SK-N-SH (cell line): ENCODE results near the gene ADGRA1. TPM values are rescaled to one million over a fixed set of nuclear protein-coding genes. Genes with fewer than 3 reads are reported as not detected.

Experiments
- CTCF ChIA-PET: fragments of 300-600, 350-600 bp; formaldehyde crosslinking; extraction: SDS; loops from one replicate; lab custom pipeline; 2021; lab: Yijun Ruan, JAX
- POLR2A ChIA-PET: fragments of 350-600 bp; sonication (Branson Sonifier 250); formaldehyde crosslinking; extraction: SDS; loops from one replicate; lab custom pipeline; 2020; ENCODE audit warnings: antibody characterized with exemption, inconsistent platforms; lab: Yijun Ruan, JAX
- DNase-seq: peaks from one replicate; pipeline ENCODE4 v3.0.0; 2012
- H2AFZ ChIP-seq: fragments of 200-600 bp; sonication (generic); 2 replicates; pipeline ENCODE4 v1.8.1; 2016; ENCODE audit warnings: antibody characterized with exemption, mild to moderate bottlenecking, low read depth
- H3F3A ChIP-seq: fragments of 200-600 bp; sonication (generic); replicated peaks from 2 replicates; pipeline ENCODE3; 2016; ENCODE audit warnings: antibody characterized with exemption, mild to moderate bottlenecking; ENCODE audit not compliant: insufficient read depth
- H3K27ac ChIP-seq, 2 experiments: fragments of 200-500 bp in 1 of 2; fragments of 200-600 bp in 1 of 2; sonication (Bioruptor generic) in 1 of 2; sonication (generic), shearing (Covaris generic) in 1 of 2; 2 replicates each; pipeline versions ENCODE4 v1.5.1 to v1.6.1; 2014 to 2016; ENCODE audit warnings: low read depth in 2 of 2, inconsistent platforms in 1 of 2, low read length in 1 of 2, mild to moderate bottlenecking in 1 of 2, mixed read lengths in 1 of 2
- H3K27me3 ChIP-seq: fragments of 200-600 bp; sonication (generic), shearing (Covaris generic); 2 replicates; pipeline ENCODE4 v1.6.1; 2016; ENCODE audit warnings: mixed run types; ENCODE audit not compliant: insufficient read depth
- H3K36me3 ChIP-seq, 2 experiments: fragments of 200-500 bp in 1 of 2; fragments of 200-600 bp in 1 of 2; sonication (Bioruptor generic) in 1 of 2; sonication (generic) in 1 of 2; replicated peaks in 1 of 2; 2 replicates each; pipeline versions ENCODE3 to v1.5.1; 2014 to 2016; ENCODE audit warnings: low read length in 1 of 2, mild to moderate bottlenecking in 1 of 2; ENCODE audit not compliant: insufficient read depth in 2 of 2, control insufficient read depth in 1 of 2
- H3K4me1 ChIP-seq, 2 experiments: fragments of 200-500 bp in 1 of 2; fragments of 200-600 bp in 1 of 2; sonication (Bioruptor generic) in 1 of 2; sonication (generic), shearing (Covaris generic) in 1 of 2; 2 replicates each; pipeline versions ENCODE4 v1.5.1 to v1.6.1; 2014 to 2016; ENCODE audit warnings: low read depth in 1 of 2, low read length in 1 of 2, mixed run types in 1 of 2; ENCODE audit not compliant: insufficient read depth in 2 of 2, control insufficient read depth in 1 of 2
- H3K4me2 ChIP-seq: fragments of 200-600 bp; sonication (generic), shearing (Covaris generic); 2 replicates; pipeline ENCODE4 v1.6.1; 2017; ENCODE audit warnings: mixed run types
- H3K4me3 ChIP-seq, 2 experiments: fragments of 200-500 bp in 1 of 2; fragments of 200-600 bp in 1 of 2; sonication (Bioruptor generic) in 1 of 2; sonication (generic), shearing (Covaris generic) in 1 of 2; 2 replicates each; pipeline versions ENCODE4 v1.5.1 to v1.8.1; 2014 to 2016; ENCODE audit warnings: low read depth in 2 of 2, inconsistent platforms in 1 of 2, low read length in 1 of 2, mild to moderate bottlenecking in 1 of 2, mixed read lengths in 1 of 2, moderate library complexity in 1 of 2
- H3K79me2 ChIP-seq: fragments of 200-600 bp; sonication (generic); 2 replicates; pipeline ENCODE4 v1.8.1; 2017; ENCODE audit warnings: mild to moderate bottlenecking; ENCODE audit not compliant: insufficient read depth
- H3K9ac ChIP-seq: fragments of 200-600 bp; sonication (generic); 2 replicates; pipeline ENCODE4 v1.6.1; 2017; ENCODE audit warnings: mixed run types
- H3K9me2 ChIP-seq: fragments of 200-600 bp; sonication (generic); 2 replicates; pipeline ENCODE4 v1.6.1; 2017; ENCODE audit warnings: mixed run types
- H3K9me3 ChIP-seq: fragments of 200-600 bp; sonication (generic); 2 replicates; pipeline ENCODE4 v1.6.1; 2017; ENCODE audit warnings: mixed run types, mild to moderate bottlenecking, moderate library complexity
- H4K20me1 ChIP-seq: fragments of 200-600 bp; sonication (generic); 2 replicates; pipeline ENCODE4 v1.6.1; 2017; ENCODE audit warnings: mild to moderate bottlenecking, mixed run types; ENCODE audit not compliant: insufficient read depth
- CHD2 ChIP-seq: fragments of 150-350 bp; IDR thresholded peaks from 2 replicates; pipeline ENCODE4 v1.6.1; 2018; ENCODE audit warnings: low read length; ENCODE audit not compliant: partially characterized antibody
- ELF1 ChIP-seq: IDR thresholded peaks from 2 replicates; pipeline ENCODE4 v1.4.0; 2012
- EZH2phosphoT487 ChIP-seq: fragments of 200-600 bp; sonication (generic); IDR thresholded peaks from 2 replicates; pipeline ENCODE4 v1.6.1; 2017; ENCODE audit warnings: low read depth, mixed run types, mild to moderate bottlenecking, antibody characterized with exemption, moderate library complexity, borderline replicate concordance
- FOSL2 ChIP-seq: IDR thresholded peaks from 2 replicates; pipeline ENCODE4 v1.4.0; 2012; ENCODE audit warnings: low read depth, mild to moderate bottlenecking, moderate library complexity, borderline replicate concordance
- GABPA ChIP-seq: IDR thresholded peaks from 2 replicates; pipeline ENCODE4 v1.4.0; 2012; ENCODE audit warnings: low read depth, mild to moderate bottlenecking
- JUND ChIP-seq: IDR thresholded peaks from 2 replicates; pipeline ENCODE4 v1.4.0; 2012
- POLR2AphosphoS5 ChIP-seq: IDR thresholded peaks from 2 replicates; pipeline ENCODE4 v1.6.1; 2012; ENCODE audit warnings: low read depth, low read length
- RCOR1 ChIP-seq: fragments of 150-350 bp; IDR thresholded peaks from 2 replicates; pipeline ENCODE4 v1.6.1; 2017; ENCODE audit warnings: antibody characterized with exemption, low read length
- RFX5 ChIP-seq: IDR thresholded peaks from 2 replicates; pipeline ENCODE4 v1.6.1; 2012; ENCODE audit warnings: mild to moderate bottlenecking, improper control_type of control experiment, low read length
- SIN3A ChIP-seq: IDR thresholded peaks from 2 replicates; pipeline ENCODE4 v1.6.1; 2012; ENCODE audit warnings: low read depth, mild to moderate bottlenecking, low read length, moderate library complexity, borderline replicate concordance
- SMC3 ChIP-seq: IDR thresholded peaks from 2 replicates; pipeline ENCODE4 v1.6.1; 2012; ENCODE audit warnings: low read depth, low read length, improper control_type of control experiment
- TAF1 ChIP-seq: IDR thresholded peaks from 2 replicates; pipeline ENCODE4 v1.6.1; 2012; ENCODE audit warnings: low read depth, mild to moderate bottlenecking, low read length, moderate library complexity, borderline replicate concordance
- WGBS: methylation state at CpG from one replicate; pipeline ENCODE4 v1.1.6; 2017; ENCODE audit warnings: low lambda C conversion rate; 5-methylcytosine and 5-hydroxymethylcytosine counted together
- polyA plus RNA-seq, 3 experiments: library from polyadenylated mRNA; depleted of rRNA; stranded (reverse); fragments of >200 nt; gene quantifications; 2 replicates each; pipeline ENCODE4 v1.2.3, GENCODE V29; 2012
- TF ChIP-seq, protein P1 (sequence below): IDR thresholded peaks from 2 replicates; pipeline ENCODE4 v1.4.0; 2012; ENCODE audit warnings: low read depth, borderline replicate concordance
- TF ChIP-seq, protein P2 (sequence below): IDR thresholded peaks from 2 replicates; pipeline ENCODE4 v1.4.0; 2012; ENCODE audit warnings: low read depth, borderline replicate concordance
- TF ChIP-seq, protein P3 (sequence below): IDR thresholded peaks from 2 replicates; pipeline ENCODE4; 2012
- TF ChIP-seq, protein P4 (sequence below): fragments of 200-600 bp; sonication (generic); IDR thresholded peaks from 2 replicates; pipeline ENCODE4 v1.6.1; 2017; ENCODE audit warnings: antibody characterized with exemption, mild to moderate bottlenecking, moderate library complexity
- TF ChIP-seq, protein P5 (sequence below): fragments of 150-350 bp; IDR thresholded peaks from 2 replicates; pipeline ENCODE4 v1.6.1; 2017; ENCODE audit warnings: antibody characterized with exemption, low read length, low read depth, borderline replicate concordance
- TF ChIP-seq, protein P6 (sequence below): IDR thresholded peaks from 2 replicates; pipeline ENCODE4 v1.4.0; 2012; ENCODE audit warnings: low read depth

The ADGRA1 gene
- polyA plus RNA-seq, 1 of the 3 experiments (the other 2 are of a cell fraction), result not detected

DNA sequence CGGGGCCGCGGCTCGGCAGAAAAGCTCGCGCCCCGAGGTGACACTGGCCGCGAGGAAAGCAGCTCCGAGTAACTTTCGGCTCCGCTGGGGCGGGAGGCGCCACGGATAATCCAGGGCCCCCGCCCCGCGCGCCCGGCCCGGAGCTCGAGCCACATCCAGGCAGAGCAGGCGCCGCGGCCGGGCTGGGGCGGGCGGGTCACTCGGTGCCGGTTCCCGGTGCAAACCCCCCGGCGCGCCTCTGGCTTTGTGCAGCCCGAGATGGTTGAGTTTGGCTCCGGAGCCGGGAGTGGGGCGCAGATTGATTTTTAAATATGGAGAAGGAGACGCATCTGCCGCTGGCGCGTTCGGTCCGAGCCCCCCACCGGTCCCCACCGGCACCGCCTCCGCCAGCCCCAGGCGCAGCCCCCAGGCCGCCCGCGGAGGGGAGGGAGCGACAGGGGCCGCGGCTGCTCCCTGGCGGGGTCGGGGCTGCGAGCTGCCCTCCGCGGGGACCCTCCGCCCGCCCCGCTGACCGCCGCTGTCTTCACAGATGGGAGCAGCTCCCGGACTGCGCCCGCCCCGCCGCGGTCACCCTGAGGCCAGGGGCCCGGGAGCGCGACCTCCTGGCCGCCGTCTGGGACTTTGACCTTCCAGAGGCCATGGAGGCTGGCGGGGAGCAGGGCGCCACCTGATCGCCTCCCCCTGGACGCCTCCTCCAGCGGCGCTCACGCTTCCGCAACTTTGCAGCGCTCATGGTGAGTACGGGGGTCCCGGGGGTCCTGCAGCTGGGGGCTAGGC, 643 bp downstream of the ADGRA1 start:
- H3K9me3 ChIP-seq, result no peaks in the 10 kb centered on the region
- H3K27me3 ChIP-seq, result peaks cover 16% of the 10 kb centered on the region
- H3K4me2 ChIP-seq, result no peak overlapping the region
- H3K79me2 ChIP-seq, result no peaks in the 10 kb centered on the region
- no peaks in the 10 kb centered on the region for H3F3A ChIP-seq
- peak; percentile 52 for DNase-seq
- no peaks in the 10 kb centered on the region for H3K36me3 ChIP-seq
- CTCF ChIA-PET, result interaction anchor here (1.6 to 2.2 kb wide), 3 partner anchors 9 to 184 kb away, joined by 3 to 7 read pairs (median 4); no protein-coding TSS in a partner anchor
- no peak overlapping the region for H2AFZ ChIP-seq
- no peaks in the 10 kb centered on the region for H4K20me1 ChIP-seq
- H3K27ac ChIP-seq, result no peak overlapping the region
- H3K4me1 ChIP-seq, result no peaks in the 10 kb centered on the region
- H3K9ac ChIP-seq, result no peak overlapping the region
- no peaks in the 10 kb centered on the region for H3K9me2 ChIP-seq
- TF ChIP-seq, protein P1, sequence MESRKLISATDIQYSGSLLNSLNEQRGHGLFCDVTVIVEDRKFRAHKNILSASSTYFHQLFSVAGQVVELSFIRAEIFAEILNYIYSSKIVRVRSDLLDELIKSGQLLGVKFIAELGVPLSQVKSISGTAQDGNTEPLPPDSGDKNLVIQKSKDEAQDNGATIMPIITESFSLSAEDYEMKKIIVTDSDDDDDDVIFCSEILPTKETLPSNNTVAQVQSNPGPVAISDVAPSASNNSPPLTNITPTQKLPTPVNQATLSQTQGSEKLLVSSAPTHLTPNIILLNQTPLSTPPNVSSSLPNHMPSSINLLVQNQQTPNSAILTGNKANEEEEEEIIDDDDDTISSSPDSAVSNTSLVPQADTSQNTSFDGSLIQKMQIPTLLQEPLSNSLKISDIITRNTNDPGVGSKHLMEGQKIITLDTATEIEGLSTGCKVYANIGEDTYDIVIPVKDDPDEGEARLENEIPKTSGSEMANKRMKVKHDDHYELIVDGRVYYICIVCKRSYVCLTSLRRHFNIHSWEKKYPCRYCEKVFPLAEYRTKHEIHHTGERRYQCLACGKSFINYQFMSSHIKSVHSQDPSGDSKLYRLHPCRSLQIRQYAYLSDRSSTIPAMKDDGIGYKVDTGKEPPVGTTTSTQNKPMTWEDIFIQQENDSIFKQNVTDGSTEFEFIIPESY, result no peak
- TF ChIP-seq RCOR1, result no peak
- no peak for TF ChIP-seq TAF1
- TF ChIP-seq EZH2phosphoT487, result no peak
- TF ChIP-seq, protein P2, sequence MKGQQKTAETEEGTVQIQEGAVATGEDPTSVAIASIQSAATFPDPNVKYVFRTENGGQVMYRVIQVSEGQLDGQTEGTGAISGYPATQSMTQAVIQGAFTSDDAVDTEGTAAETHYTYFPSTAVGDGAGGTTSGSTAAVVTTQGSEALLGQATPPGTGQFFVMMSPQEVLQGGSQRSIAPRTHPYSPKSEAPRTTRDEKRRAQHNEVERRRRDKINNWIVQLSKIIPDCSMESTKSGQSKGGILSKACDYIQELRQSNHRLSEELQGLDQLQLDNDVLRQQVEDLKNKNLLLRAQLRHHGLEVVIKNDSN, result no peak
- TF ChIP-seq, protein P3, sequence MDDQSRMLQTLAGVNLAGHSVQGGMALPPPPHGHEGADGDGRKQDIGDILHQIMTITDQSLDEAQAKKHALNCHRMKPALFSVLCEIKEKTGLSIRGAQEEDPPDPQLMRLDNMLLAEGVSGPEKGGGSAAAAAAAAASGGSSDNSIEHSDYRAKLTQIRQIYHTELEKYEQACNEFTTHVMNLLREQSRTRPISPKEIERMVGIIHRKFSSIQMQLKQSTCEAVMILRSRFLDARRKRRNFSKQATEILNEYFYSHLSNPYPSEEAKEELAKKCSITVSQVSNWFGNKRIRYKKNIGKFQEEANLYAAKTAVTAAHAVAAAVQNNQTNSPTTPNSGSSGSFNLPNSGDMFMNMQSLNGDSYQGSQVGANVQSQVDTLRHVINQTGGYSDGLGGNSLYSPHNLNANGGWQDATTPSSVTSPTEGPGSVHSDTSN, result no peak
- TF ChIP-seq RFX5, result no peak
- TF ChIP-seq, protein P4, sequence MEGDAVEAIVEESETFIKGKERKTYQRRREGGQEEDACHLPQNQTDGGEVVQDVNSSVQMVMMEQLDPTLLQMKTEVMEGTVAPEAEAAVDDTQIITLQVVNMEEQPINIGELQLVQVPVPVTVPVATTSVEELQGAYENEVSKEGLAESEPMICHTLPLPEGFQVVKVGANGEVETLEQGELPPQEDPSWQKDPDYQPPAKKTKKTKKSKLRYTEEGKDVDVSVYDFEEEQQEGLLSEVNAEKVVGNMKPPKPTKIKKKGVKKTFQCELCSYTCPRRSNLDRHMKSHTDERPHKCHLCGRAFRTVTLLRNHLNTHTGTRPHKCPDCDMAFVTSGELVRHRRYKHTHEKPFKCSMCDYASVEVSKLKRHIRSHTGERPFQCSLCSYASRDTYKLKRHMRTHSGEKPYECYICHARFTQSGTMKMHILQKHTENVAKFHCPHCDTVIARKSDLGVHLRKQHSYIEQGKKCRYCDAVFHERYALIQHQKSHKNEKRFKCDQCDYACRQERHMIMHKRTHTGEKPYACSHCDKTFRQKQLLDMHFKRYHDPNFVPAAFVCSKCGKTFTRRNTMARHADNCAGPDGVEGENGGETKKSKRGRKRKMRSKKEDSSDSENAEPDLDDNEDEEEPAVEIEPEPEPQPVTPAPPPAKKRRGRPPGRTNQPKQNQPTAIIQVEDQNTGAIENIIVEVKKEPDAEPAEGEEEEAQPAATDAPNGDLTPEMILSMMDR, result no peak
- TF ChIP-seq, protein P5, sequence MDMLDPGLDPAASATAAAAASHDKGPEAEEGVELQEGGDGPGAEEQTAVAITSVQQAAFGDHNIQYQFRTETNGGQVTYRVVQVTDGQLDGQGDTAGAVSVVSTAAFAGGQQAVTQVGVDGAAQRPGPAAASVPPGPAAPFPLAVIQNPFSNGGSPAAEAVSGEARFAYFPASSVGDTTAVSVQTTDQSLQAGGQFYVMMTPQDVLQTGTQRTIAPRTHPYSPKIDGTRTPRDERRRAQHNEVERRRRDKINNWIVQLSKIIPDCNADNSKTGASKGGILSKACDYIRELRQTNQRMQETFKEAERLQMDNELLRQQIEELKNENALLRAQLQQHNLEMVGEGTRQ, result no peak
- TF ChIP-seq SIN3A, result no peak
- TF ChIP-seq, protein P6, sequence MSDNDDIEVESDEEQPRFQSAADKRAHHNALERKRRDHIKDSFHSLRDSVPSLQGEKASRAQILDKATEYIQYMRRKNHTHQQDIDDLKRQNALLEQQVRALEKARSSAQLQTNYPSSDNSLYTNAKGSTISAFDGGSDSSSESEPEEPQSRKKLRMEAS, result no peak
- TF ChIP-seq FOSL2, result no peak
- TF ChIP-seq JUND, result no peak
- TF ChIP-seq CHD2, result no peak
- TF ChIP-seq GABPA, result no peak
- no peak for TF ChIP-seq SMC3
- no peak for TF ChIP-seq ELF1
- TF ChIP-seq POLR2AphosphoS5, result no peak
- POLR2A ChIA-PET, result no interaction called here
- 1% methylated on average over 14 of the region's 87 CpGs for whole genome bisulfite sequencing
- no peak overlapping the region for H3K4me3 ChIP-seq
